Liver (tissue), 3 donors: Measurements from ENCODE around the gene ALDH3B2.

Experiments used
- CTCF ChIP-seq: fragments of 150-350 bp; IDR thresholded peaks from 2 replicates; pipeline ENCODE4 v1.5.1; 2017; ENCODE audit warnings: improper control_type of control experiment, low read depth, low read length; ENCODE audit not compliant: missing input control
- GABPA ChIP-seq, 2 donors: IDR thresholded peaks in 1 of 2; conservative IDR thresholded peaks in 1 of 2; 2 replicates each; pipeline ENCODE4 v1.6.1; 2016; ENCODE audit warnings: antibody characterized with exemption in 2 of 2, mild to moderate bottlenecking in 1 of 2, moderate library complexity in 1 of 2
- MAX ChIP-seq: IDR thresholded peaks from 2 replicates; pipeline ENCODE4 v1.6.1; 2016; ENCODE audit warnings: antibody characterized with exemption
- RAD21 ChIP-seq, 2 donors: IDR thresholded peaks; 2 replicates each; pipeline ENCODE4 v1.6.1; 2016; ENCODE audit warnings: antibody characterized with exemption in 2 of 2, mild to moderate bottlenecking in 2 of 2
- TAF1 ChIP-seq: conservative IDR thresholded peaks from 2 replicates; pipeline ENCODE4 v1.6.1; 2016; ENCODE audit warnings: antibody characterized with exemption, mild to moderate bottlenecking
- ZBTB33 ChIP-seq: IDR thresholded peaks from 2 replicates; pipeline ENCODE4 v1.6.1; 2016; ENCODE audit warnings: antibody characterized with exemption
- donor health status: healthy.
- donor health status: healthy.

GRCh38 chr11:67651976-67652781 is 22.2 kb downstream of the ALDH3B2 start:
- no peak for TF ChIP-seq CTCF
- no peak for TF ChIP-seq MAX
- TF ChIP-seq TAF1, result no peak
- no peak for TF ChIP-seq RAD21 (IDR thresholded peaks at IDR 0.05)
- TF ChIP-seq GABPA (IDR thresholded peaks at IDR 0.05 in 1 of 2, conservative IDR thresholded peaks at IDR 0.05 in 1 of 2), result no peak
- no peak for TF ChIP-seq ZBTB33
